Measurements from ENCODE around the gene PSME3.
"Not testable (repeated sequence)": the region's sequence is repeated elsewhere in the genome, so short reads cannot be mapped to it uniquely, and the experiment has no call there.

The PSME3 gene

GRCh38 chr17:42856516-42856915, 23.3 kb downstream of the PSME3 start:
- H3K27ac ChIP-seq (ENCODE audit: extremely low read depth, low read depth, low read length); H3K4me1 ChIP-seq (ENCODE audit: control insufficient read depth, insufficient read depth, low read length); POLR2A ChIA-PET; CTCF ChIA-PET; H3K9me3 ChIP-seq (ENCODE audit: control insufficient read depth, insufficient read depth, low read depth, low read length); H3K4me3 ChIP-seq (ENCODE audit: low read depth, low read length); H3K36me3 ChIP-seq (ENCODE audit: control insufficient read depth in 2 of 2, insufficient read depth in 1 of 2, low read length in 2 of 2): not testable (repeated sequence)

- no peak for TF ChIP-seq PATZ1 (tag by site-specific recombination; IDR thresholded peaks at IDR 0.05)
- no peak for TF ChIP-seq ZFP69B (tag by site-specific recombination; IDR thresholded peaks at IDR 0.05)
- TF ChIP-seq ZNF280C (tag by site-specific recombination; IDR thresholded peaks at IDR 0.05): no peak
- TF ChIP-seq ZNF610 (tag by site-specific recombination; IDR thresholded peaks at IDR 0.05; ENCODE audit: borderline replicate concordance): no peak
- TF ChIP-seq YY1 (tag by site-specific recombination; IDR thresholded peaks at IDR 0.05): no peak
- TF ChIP-seq ZSCAN16 (tag by site-specific recombination; IDR thresholded peaks at IDR 0.05): no peak
- no peak for TF ChIP-seq ZNF37A (tag by site-specific recombination; IDR thresholded peaks at IDR 0.05)
- TF ChIP-seq ZSCAN30 (tag by site-specific recombination; IDR thresholded peaks at IDR 0.05): no peak
- no peak for TF ChIP-seq ZNF768 (tag by site-specific recombination; IDR thresholded peaks at IDR 0.05)
- TF ChIP-seq OSR2 (tag by site-specific recombination; IDR thresholded peaks at IDR 0.05): no peak
- TF ChIP-seq HOXD13 (CRISPR knock-in tag; IDR thresholded peaks at IDR 0.05; ENCODE audit: borderline replicate concordance): no peak
- TF ChIP-seq HOXC10 (CRISPR knock-in tag; IDR thresholded peaks at IDR 0.05): no peak
- TF ChIP-seq ZNF677 (tag by site-specific recombination; IDR thresholded peaks at IDR 0.05): no peak
- TF ChIP-seq ZNF302 (tag by site-specific recombination; IDR thresholded peaks at IDR 0.05; ENCODE audit: low read depth): no peak
- TF ChIP-seq PRDM10 (tag by site-specific recombination; IDR thresholded peaks at IDR 0.05): no peak
- TF ChIP-seq ZNF707 (tag by site-specific recombination; IDR thresholded peaks at IDR 0.05): no peak
- no peaks in the 10 kb centered on the region for H3K9me3 ChIP-seq (ENCODE audit: control insufficient read depth, insufficient read depth, low read depth, low read length)
- POLR2A ChIA-PET: interaction anchor here (0.6 kb wide), 1 partner anchor 322 kb away, joined by 3 read pairs; the partner anchor contains the start of gene NAGLU
- CTCF ChIA-PET: interaction anchor here (0.5 kb wide), 1 partner anchor 22 kb away, joined by 3 read pairs; no protein-coding TSS in a partner anchor
- no peaks in the 10 kb centered on the region for H3K4me1 ChIP-seq (ENCODE audit: control insufficient read depth, insufficient read depth, low read length)
- H3K4me3 ChIP-seq (ENCODE audit: low read depth, low read length): no peak overlapping the region
- H3K27ac ChIP-seq (ENCODE audit: extremely low read depth, low read depth, low read length): no peak overlapping the region
- H3K36me3 ChIP-seq (ENCODE audit: control insufficient read depth in 2 of 2, insufficient read depth in 1 of 2, low read length in 2 of 2): peaks cover 0 to 4% of the 10 kb centered on the region in 2 experiments; a peak in 2 of 3 replicates
These were observed 24.2 kb downstream of the PSME3 start for GRCh38 chr17:42857389-42857788.
